Left forelimb (tissue), 1 donor: ENCODE data around the gene PXN.
"Not testable (repeated sequence)": the region's sequence is repeated elsewhere in the genome, so short reads cannot be mapped to it uniquely, and the experiment has no call there.

Source experiments
- DNase-seq: peaks from one replicate; pipeline ENCODE4 v3.0.0-alpha.2; 2018; ENCODE audit warnings: low spot score

Gene PXN

GRCh38 chr12:120241561-120242274, 23.8 kb downstream of the PXN start:
- no peak for DNase-seq

GRCh38 chr12:120240495-120240833, 25.1 kb downstream of the PXN start:
- DNase-seq: no peak

- DNase-seq: no peak
Measured at GRCh38 chr12:120239776-120240494, 25.6 kb downstream of the PXN start.

GRCh38 chr12:120238839-120239445, 26.6 kb downstream of the PXN start:
- no peak for DNase-seq

- DNase-seq: no peak
Measured at GRCh38 chr12:120238217-120238616, 27.3 kb downstream of the PXN start.

GRCh38 chr12:120237360-120238171, 28.0 kb downstream of the PXN start:
- DNase-seq: no peak

- DNase-seq: not testable (repeated sequence)
Measured at GRCh38 chr12:120236809-120237208, 28.7 kb downstream of the PXN start.

GRCh38 chr12:120235369-120236323, 29.9 kb downstream of the PXN start:
- DNase-seq: no peak

- peak; percentile 89 for DNase-seq
Measured at GRCh38 chr12:120234643-120235368, 30.7 kb downstream of the PXN start.

GRCh38 chr12:120231316-120232011, 34.1 kb downstream of the PXN start:
- no peak for DNase-seq

GRCh38 chr12:120230974-120231315, 34.6 kb downstream of the PXN start:
- DNase-seq: no peak

- no peak for DNase-seq
Measured at GRCh38 chr12:120230326-120230973, 35.1 kb downstream of the PXN start.

GRCh38 chr12:120229487-120230325, 35.8 kb downstream of the PXN start:
- DNase-seq: no peak

- no peak for DNase-seq
Measured at GRCh38 chr12:120229071-120229486, 36.5 kb downstream of the PXN start.

GRCh38 chr12:120228291-120229070, 37.0 kb downstream of the PXN start:
- DNase-seq: peak; percentile 89

GRCh38 chr12:120228041-120228290, 37.6 kb downstream of the PXN start:
- no peak for DNase-seq

GRCh38 chr12:120227233-120228040, 38.1 kb downstream of the PXN start:
- no peak for DNase-seq
